ENCODE measurements around the gene VWF. TPM values are rescaled to one million over a fixed set of nuclear protein-coding genes. Genes with fewer than 3 reads are reported as not detected.

Gene VWF
- total and polyA plus RNA-seq, 7 donors, result 0.60 to 98.0 (median 42.2) TPM

- Histone ChIP-seq H3K27me3 (no peaks in the 10 kb centered on the region), H3K4me3 (no peak overlapping the region), H3K4me1 (peaks cover 0 to 20% (median 11%) of the 10 kb centered on the region in 4 donors), H3K36me3 (no peaks in the 10 kb centered on the region), H3K27ac (peak overlapping the region in 2 of 4 donors; percentile 59 to 74), H3K9me3 (no peaks in the 10 kb centered on the region)
- no peak for DNase-seq
- TF ChIP-seq CTCF (IDR thresholded peaks at IDR 0.05) (no peak), EP300 (IDR thresholded peaks at IDR 0.05) (no peak), POLR2AphosphoS5 (IDR thresholded peaks at IDR 0.05) (peak in 2 of 4 donors; percentile 69 to 73)
- intact Hi-C loops (cut with DNase I), result loop anchor here (5.0 kb wide), 1 partner anchor 195 kb away; no protein-coding TSS in a partner anchor
- WGBS, 2 donors, result 82 to 85% methylated on average over 5 of the region's 5 CpGs
Observed at GRCh38 chr12:5987573-5987972, 136.9 kb downstream of the VWF start.

- intact Hi-C loops (cut with DNase I), result loop anchor here (5.0 kb wide), 1 partner anchor 197 kb away; no protein-coding TSS in a partner anchor
- no peak overlapping the region for H3K4me3 ChIP-seq
- H3K9me3 ChIP-seq, result no peaks in the 10 kb centered on the region
- no peak for DNase-seq
- TF ChIP-seq POLR2AphosphoS5 (IDR thresholded peaks at IDR 0.05) (no peak), CTCF (IDR thresholded peaks at IDR 0.05) (no peak), EP300 (IDR thresholded peaks at IDR 0.05) (no peak), POLR2A (IDR thresholded peaks at IDR 0.05) (no peak)
- no peak overlapping the region for H3K27ac ChIP-seq
- no peaks in the 10 kb centered on the region for H3K27me3 ChIP-seq
- no peaks in the 10 kb centered on the region for H3K36me3 ChIP-seq
- H3K4me1 ChIP-seq, result peaks cover 0 to 20% (median 11%) of the 10 kb centered on the region in 4 donors
- WGBS, 2 donors, result 66 to 75% methylated on average over 8 of the region's 8 CpGs
Observed at GRCh38 chr12:5985471-5985870, 139.0 kb downstream of the VWF start.

- no peak for TF ChIP-seq CTCF (IDR thresholded peaks at IDR 0.05)
- TF ChIP-seq EP300 (IDR thresholded peaks at IDR 0.05), result no peak
- TF ChIP-seq POLR2AphosphoS5 (IDR thresholded peaks at IDR 0.05), result no peak
- TF ChIP-seq POLR2A (IDR thresholded peaks at IDR 0.05), result no peak
- intact Hi-C loops (cut with DNase I), result loop anchor here (5.0 kb wide), 1 partner anchor 197 kb away; no protein-coding TSS in a partner anchor
- WGBS, 2 donors, result 70 to 82% methylated on average over 9 of the region's 9 CpGs
Observed at GRCh38 chr12:5984873-5985272, 139.6 kb downstream of the VWF start.

GRCh38 chr12:5982106-5982505 lies 142.4 kb downstream of the VWF start:
- no peak for TF ChIP-seq EP300 (IDR thresholded peaks at IDR 0.05)
- TF ChIP-seq POLR2A (IDR thresholded peaks at IDR 0.05), result no peak
- no peak for TF ChIP-seq CTCF (IDR thresholded peaks at IDR 0.05)
- no peak for TF ChIP-seq POLR2AphosphoS5 (IDR thresholded peaks at IDR 0.05)
- intact Hi-C loops (cut with DNase I), result no loop called here
- Histone ChIP-seq H3K9me3 (no peaks in the 10 kb centered on the region), H3K27ac (no peak overlapping the region), H3K4me1 (peaks cover 0 to under 1% (median 0%) of the 10 kb centered on the region in 4 donors), H3K36me3 (no peaks in the 10 kb centered on the region), H3K27me3 (no peaks in the 10 kb centered on the region), H3K4me3 (no peak overlapping the region)
- WGBS, 2 donors, result 71 to 82% methylated on average over 4 of the region's 4 CpGs
- DNase-seq, result no peak

More at GRCh38 chr12:5984873-5985272, 139.6 kb downstream of the VWF start:
- H3K9me3 ChIP-seq, result no peaks in the 10 kb centered on the region
- H3K4me3 ChIP-seq, result no peak overlapping the region
- no peaks in the 10 kb centered on the region for H3K27me3 ChIP-seq
- no peaks in the 10 kb centered on the region for H3K36me3 ChIP-seq
- DNase-seq, result no peak
- no peak overlapping the region for H3K27ac ChIP-seq
- H3K4me1 ChIP-seq, result peaks cover 0 to 20% (median 11%) of the 10 kb centered on the region in 4 donors

- Histone ChIP-seq H3K9me3 (no peaks in the 10 kb centered on the region), H3K36me3 (no peaks in the 10 kb centered on the region), H3K27ac (no peak overlapping the region), H3K4me3 (no peak overlapping the region), H3K27me3 (no peaks in the 10 kb centered on the region), H3K4me1 (no peaks in the 10 kb centered on the region)
- intact Hi-C loops (cut with DNase I), result no loop called here
- DNase-seq, result no peak
- WGBS, 2 donors, result 84 to 88% methylated on average over 6 of the region's 6 CpGs
- TF ChIP-seq POLR2A (IDR thresholded peaks at IDR 0.05) (no peak), EP300 (IDR thresholded peaks at IDR 0.05) (no peak), POLR2AphosphoS5 (IDR thresholded peaks at IDR 0.05) (no peak), CTCF (IDR thresholded peaks at IDR 0.05) (no peak)
Observed at GRCh38 chr12:5977556-5977955, 146.9 kb downstream of the VWF start.

Data from sigmoid colon (tissue), 7 donors.